Prostate gland (tissue), 2 donors: ENCODE data around the gene NLN. TPM values are rescaled to one million over a fixed set of nuclear protein-coding genes. Genes with fewer than 3 reads are reported as not detected.
"Not testable (repeated sequence)": the region's sequence is repeated elsewhere in the genome, so short reads cannot be mapped to it uniquely, and the experiment has no call there.

Source experiments
- DNase-seq: peaks from one replicate; pipeline ENCODE4 v3.0.0-alpha.2; 2019; ENCODE audit warnings: low spot score
- H3K27ac ChIP-seq, 2 donors: fragments of 200-600 bp; sonication (generic); 2 replicates each; pipeline ENCODE4 v1.5.1; 2017 to 2019
- H3K27me3 ChIP-seq: fragments of 200-600 bp; sonication (generic); replicated peaks from 2 replicates; pipeline ENCODE4 v1.5.1; 2019; ENCODE audit not compliant: insufficient read depth
- H3K36me3 ChIP-seq, 2 donors: fragments of 200-600 bp; sonication (generic); 1 replicate in 1 of 2; 2 replicates in 1 of 2; pipeline versions ENCODE4 v1.5.1 to v1.8.1; 2017 to 2019
- H3K4me1 ChIP-seq: fragments of 200-600 bp; sonication (generic); replicated peaks from 2 replicates; pipeline ENCODE4 v1.5.1; 2019
- H3K4me3 ChIP-seq, 2 donors: fragments of 200-600 bp; sonication (generic); 2 replicates each; pipeline ENCODE4 v1.5.1; 2017 to 2019
- H3K9me3 ChIP-seq: fragments of 200-600 bp; sonication (generic); 2 replicates; pipeline ENCODE4 v1.5.1; 2017
- CTCF ChIP-seq, 4 experiments: fragments of 200-600 bp in 2 of 4; fragments of 450-650 bp in 2 of 4; sonication (generic) in 2 of 4; IDR thresholded peaks; 1 replicate in 3 of 4; 2 replicates in 1 of 4; pipeline ENCODE4 v1.5.1; 2016 to 2019; ENCODE audit warnings: antibody characterized with exemption in 4 of 4, mild to moderate bottlenecking in 2 of 4, moderate library complexity in 2 of 4
- POLR2A ChIP-seq: fragments of 450-650 bp; IDR thresholded peaks from one replicate; pipeline ENCODE4 v1.6.1; 2016; ENCODE audit warnings: antibody characterized with exemption, mild to moderate bottlenecking
- POLR2AphosphoS5 ChIP-seq: sonication (generic); formaldehyde crosslinking; IDR thresholded peaks from one replicate; pipeline ENCODE4 v1.6.1; 2017; ENCODE audit warnings: antibody characterized with exemption
- WGBS: methylation state at CpG from one replicate; pipeline ENCODE4 v1.1.5; 2018; 5-methylcytosine and 5-hydroxymethylcytosine counted together
- intact Hi-C: fragments of 100-400 bp; cut with DNase I; formaldehyde crosslinking; loops from one replicate; pipeline ENCODE4 v1.14.2; 2022
- total RNA-seq, 2 donors: library from RNA; depleted of rRNA; stranded (reverse); fragments of >200 nt; gene quantifications; one replicate each; pipeline ENCODE4 v1.1.0, GENCODE V29; 2016

Gene NLN
- total RNA-seq = 10 to 100 TPM; 10.0 to 10.8 TPM

GRCh38 chr5:65721720-65722574 lies at the start of gene NLN, which contains the start of gene SGTB:
Gene NLN, plus strand, starts transcription at chr5:65722205. Its CDS starts 169 bp downstream, at chr5:65722374.
Gene SGTB, minus strand, starts transcription at chr5:65722109. Its CDS starts 1,302 bp downstream, at chr5:65720807.
- peak; percentile 87 for DNase-seq
- Histone ChIP-seq H3K4me1 (peaks cover 3% of the 10 kb centered on the region), H3K27me3 (no peaks in the 10 kb centered on the region), H3K36me3 (no peaks in the 10 kb centered on the region), H3K9me3 (no peaks in the 10 kb centered on the region), H3K4me3 (peak within 1 kb of the TSS; percentile 96 to 100), H3K27ac (peak within 1 kb of the TSS; percentile 74 to 80)
- WGBS = 1% methylated on average over 59 of the region's 92 CpGs
- intact Hi-C loops = loop anchor here (5.0 kb wide), 1 partner anchor 100 kb away; the partner anchor contains the start of gene TRIM23
- TF ChIP-seq POLR2A (peak; percentile 35), POLR2AphosphoS5 (no peak)

- intact Hi-C loops = no loop called here
- TF ChIP-seq CTCF (IDR thresholded peaks at IDR 0.05) (no peak), POLR2AphosphoS5 (no peak), POLR2A (no peak)
- no peaks in the 10 kb centered on the region for H3K36me3 ChIP-seq
- no peaks in the 10 kb centered on the region for H3K27me3 ChIP-seq
- H3K9me3 ChIP-seq = no peaks in the 10 kb centered on the region
- 81% methylated on average over 1 of the region's 1 CpG for WGBS
- H3K4me1 ChIP-seq = no peaks in the 10 kb centered on the region
- DNase-seq = no peak
- no peak overlapping the region for H3K27ac ChIP-seq
- no peak overlapping the region for H3K4me3 ChIP-seq
Observed at GRCh38 chr5:65672796-65673195, 49.2 kb upstream of the NLN start.

- no peak for TF ChIP-seq POLR2A
- no peak for TF ChIP-seq POLR2AphosphoS5
- TF ChIP-seq CTCF (IDR thresholded peaks at IDR 0.05) = no peak
- Histone ChIP-seq H3K9me3 (no peaks in the 10 kb centered on the region), H3K27ac (no peak overlapping the region), H3K27me3 (no peaks in the 10 kb centered on the region), H3K4me1 (no peaks in the 10 kb centered on the region), H3K36me3 (no peaks in the 10 kb centered on the region), H3K4me3 (no peak overlapping the region)
- DNase-seq = no peak
- intact Hi-C loops = no loop called here
Observed at GRCh38 chr5:65674749-65675148, 47.3 kb upstream of the NLN start.

GRCh38 chr5:65676056-65676455 lies 45.9 kb upstream of the NLN start:
- H3K9me3 ChIP-seq, DNase-seq, H3K27ac ChIP-seq, intact Hi-C loops, H3K36me3 ChIP-seq, H3K4me3 ChIP-seq, H3K27me3 ChIP-seq, H3K4me1 ChIP-seq: not testable (repeated sequence)
- 94% methylated on average over 3 of the region's 3 CpGs for WGBS

GRCh38 chr5:65682148-65682547 lies 39.9 kb upstream of the NLN start:
- no peak for DNase-seq
- H3K9me3 ChIP-seq = no peaks in the 10 kb centered on the region
- H3K27ac ChIP-seq = no peak overlapping the region
- no peak for TF ChIP-seq POLR2AphosphoS5
- no peak for TF ChIP-seq POLR2A
- TF ChIP-seq CTCF (IDR thresholded peaks at IDR 0.05) = no peak
- intact Hi-C loops = no loop called here
- H3K4me3 ChIP-seq = no peak overlapping the region
- 92% methylated on average over 3 of the region's 3 CpGs for WGBS
- no peaks in the 10 kb centered on the region for H3K4me1 ChIP-seq
- no peaks in the 10 kb centered on the region for H3K36me3 ChIP-seq
- H3K27me3 ChIP-seq = no peaks in the 10 kb centered on the region

GRCh38 chr5:65693121-65693520 lies 28.9 kb upstream of the NLN start:
- no peaks in the 10 kb centered on the region for H3K27me3 ChIP-seq
- DNase-seq = no peak
- no peak overlapping the region for H3K4me3 ChIP-seq
- H3K36me3 ChIP-seq = no peaks in the 10 kb centered on the region
- H3K4me1 ChIP-seq = no peaks in the 10 kb centered on the region
- intact Hi-C loops = no loop called here
- H3K9me3 ChIP-seq = no peaks in the 10 kb centered on the region
- no peak for TF ChIP-seq CTCF (IDR thresholded peaks at IDR 0.05)
- TF ChIP-seq POLR2AphosphoS5 = no peak
- TF ChIP-seq POLR2A = no peak
- no peak overlapping the region for H3K27ac ChIP-seq
- WGBS = 86% methylated on average over 2 of the region's 2 CpGs
